ENCODE data around the gene BCKDHB.

BCKDHB gene

GRCh38 chr6:80388507-80388906 is 282.0 kb downstream of the BCKDHB start:
- H3K4me2 ChIP-seq, result no peak overlapping the region
- no peaks in the 10 kb centered on the region for H4K20me1 ChIP-seq
- no peak overlapping the region for H3K9ac ChIP-seq
- TF ChIP-seq Cebpa-rat (IDR thresholded peaks at IDR 0.05), result no peak
- H3K27me3 ChIP-seq, result no peaks in the 10 kb centered on the region
- H3K27ac ChIP-seq, result no peak overlapping the region
- no peaks in the 10 kb centered on the region for H3K9me3 ChIP-seq
- H3K36me3 ChIP-seq, result no peaks in the 10 kb centered on the region
- no peaks in the 10 kb centered on the region for H3K4me1 ChIP-seq
- H3K4me3 ChIP-seq, result no peak overlapping the region

All from BLaER1 (cell line).